HG03280 (cell line): ENCODE data around the gene TNFAIP8L3.

Experiments
- ATAC-seq: cut with Tn5 transposase; IDR thresholded peaks from one replicate; pipeline ENCODE4 v1.9.1; 2021; ENCODE audit warnings: mild to moderate bottlenecking, moderate library complexity; ENCODE audit not compliant: unreplicated experiment

TNFAIP8L3 gene

GRCh38 chr15:51117270-51117669 is 22.6 kb upstream of the TNFAIP8L3 start:
- ATAC-seq: no peak

- ATAC-seq: no peak
Measured at GRCh38 chr15:51114437-51115119, 19.9 kb upstream of the TNFAIP8L3 start.

- no peak for ATAC-seq
Measured at GRCh38 chr15:51112078-51112477, 17.4 kb upstream of the TNFAIP8L3 start.

GRCh38 chr15:51111061-51111460 is 16.4 kb upstream of the TNFAIP8L3 start:
- no peak for ATAC-seq

- ATAC-seq: no peak
Measured at GRCh38 chr15:51110171-51110570, 15.5 kb upstream of the TNFAIP8L3 start.

GRCh38 chr15:51108933-51109550 is 14.3 kb upstream of the TNFAIP8L3 start:
- ATAC-seq: no peak

- ATAC-seq: no peak
Measured at GRCh38 chr15:51107612-51108011, 12.9 kb upstream of the TNFAIP8L3 start.

- ATAC-seq: no peak
Measured at GRCh38 chr15:51106481-51106880, 11.8 kb upstream of the TNFAIP8L3 start.

- no peak for ATAC-seq
Measured at GRCh38 chr15:51105430-51106016, 10.8 kb upstream of the TNFAIP8L3 start.

GRCh38 chr15:51104512-51104911 is 9.8 kb upstream of the TNFAIP8L3 start:
- ATAC-seq: no peak

GRCh38 chr15:51103330-51103729 is 8.6 kb upstream of the TNFAIP8L3 start:
- no peak for ATAC-seq

GRCh38 chr15:51100785-51101489 is 6.2 kb upstream of the TNFAIP8L3 start:
- no peak for ATAC-seq

GRCh38 chr15:51099185-51099584 is 4.5 kb upstream of the TNFAIP8L3 start:
- no peak for ATAC-seq

- ATAC-seq: no peak
Measured at GRCh38 chr15:51098331-51098619, 3.6 kb upstream of the TNFAIP8L3 start.

GRCh38 chr15:51097553-51098330 is 3.0 kb upstream of the TNFAIP8L3 start:
- ATAC-seq: no peak

- ATAC-seq: no peak
Measured at GRCh38 chr15:51096976-51097375, 2.3 kb upstream of the TNFAIP8L3 start.

GRCh38 chr15:51095681-51096331 is 1.1 kb upstream of the TNFAIP8L3 start:
- ATAC-seq: no peak

GRCh38 chr15:51093839-51094605 is 684 bp downstream of the TNFAIP8L3 start:
- no peak for ATAC-seq

- ATAC-seq: no peak
Measured at GRCh38 chr15:51093488-51093838, 1.2 kb downstream of the TNFAIP8L3 start.

- no peak for ATAC-seq
Measured at GRCh38 chr15:51092480-51093040, 2.1 kb downstream of the TNFAIP8L3 start.
